Suprapubic skin (tissue), 4 donors: Measurements from ENCODE around the gene CRYBA2. TPM values are rescaled to one million over a fixed set of nuclear protein-coding genes. Genes with fewer than 3 reads are reported as not detected.
A peak's percentile ranks its signal among the peaks of the same experiment; 100 is the strongest.

Experiments
- DNase-seq, 2 donors: peaks; one replicate each; pipeline ENCODE4 v3.0.0-alpha.2; 2019; ENCODE audit warnings: low spot score in 2 of 2
- H3K27ac ChIP-seq: fragments of 200-600 bp; sonication (generic); one replicate; pipeline ENCODE4 v1.5.1; 2019
- H3K27me3 ChIP-seq: fragments of 200-600 bp; sonication (generic); one replicate; pipeline ENCODE4 v1.5.1; 2019
- H3K36me3 ChIP-seq: fragments of 200-600 bp; sonication (generic); one replicate; pipeline ENCODE4 v1.5.1; 2019
- H3K4me1 ChIP-seq: fragments of 200-600 bp; sonication (generic); one replicate; pipeline ENCODE4 v1.5.1; 2019
- H3K4me3 ChIP-seq: fragments of 200-600 bp; sonication (generic); one replicate; pipeline ENCODE4 v1.5.1; 2019; ENCODE audit warnings: mild to moderate bottlenecking
- H3K9me3 ChIP-seq: fragments of 200-600 bp; sonication (generic); one replicate; pipeline ENCODE4 v1.5.1; 2019
- CTCF ChIP-seq, 2 donors: fragments of 200-600 bp in 1 of 2; fragments of 450-650 bp in 1 of 2; sonication (generic) in 1 of 2; IDR thresholded peaks; one replicate each; pipeline ENCODE4 v1.5.1; 2016 to 2019; ENCODE audit warnings: antibody characterized with exemption in 2 of 2, mild to moderate bottlenecking in 1 of 2, moderate library complexity in 1 of 2
- EP300 ChIP-seq: sonication (generic); formaldehyde crosslinking; IDR thresholded peaks from one replicate; pipeline ENCODE4 v1.6.1; 2017; ENCODE audit warnings: antibody characterized with exemption
- POLR2A ChIP-seq, 2 donors: fragments of 450-650 bp; IDR thresholded peaks; one replicate each; pipeline ENCODE4 v1.6.1; 2017; ENCODE audit warnings: antibody characterized with exemption in 2 of 2, mild to moderate bottlenecking in 2 of 2, moderate library complexity in 2 of 2
- POLR2AphosphoS5 ChIP-seq, 3 donors: sonication (generic); formaldehyde crosslinking; IDR thresholded peaks; one replicate each; pipeline ENCODE4 v1.6.1; 2017; ENCODE audit warnings: antibody characterized with exemption in 3 of 3
- whole genome bisulfite sequencing: methylation state at CpG from one replicate; pipeline ENCODE4 v1.1.5; 2018; 5-methylcytosine and 5-hydroxymethylcytosine counted together
- total RNA-seq, 4 donors: library from RNA; depleted of rRNA; stranded (reverse); fragments of >200 nt; gene quantifications; one replicate each; pipeline ENCODE4 v1.1.0, GENCODE V29; 2016

Gene CRYBA2
- total RNA-seq, 4 donors from 2014 or later = not detected

GRCh38 chr2:218988164-218988563 lies 5.1 kb downstream of the CRYBA2 start:
- Histone ChIP-seq H3K4me1 (peaks cover 25% of the 10 kb centered on the region), H3K27ac (no peak overlapping the region), H3K9me3 (no peaks in the 10 kb centered on the region), H3K4me3 (no peak overlapping the region), H3K36me3 (no peaks in the 10 kb centered on the region), H3K27me3 (peaks cover 100% of the 10 kb centered on the region)
- peak in 1 of 2 donors; percentile 0 for DNase-seq
- 45% methylated on average over 3 of the region's 3 CpGs for WGBS
- TF ChIP-seq POLR2AphosphoS5 (IDR thresholded peaks at IDR 0.05) (no peak), EP300 (no peak), CTCF (IDR thresholded peaks at IDR 0.05) (no peak), POLR2A (IDR thresholded peaks at IDR 0.05) (no peak)

- Histone ChIP-seq H3K27ac (no peak overlapping the region), H3K4me1 (peaks cover 33% of the 10 kb centered on the region), H3K36me3 (no peaks in the 10 kb centered on the region), H3K4me3 (no peak overlapping the region), H3K9me3 (no peaks in the 10 kb centered on the region), H3K27me3 (peaks cover 100% of the 10 kb centered on the region)
- TF ChIP-seq CTCF (IDR thresholded peaks at IDR 0.05) = no peak
- TF ChIP-seq POLR2A (IDR thresholded peaks at IDR 0.05) = no peak
- TF ChIP-seq EP300 = no peak
- TF ChIP-seq POLR2AphosphoS5 (IDR thresholded peaks at IDR 0.05) = no peak
- peak in 1 of 2 donors; percentile 29 for DNase-seq
- 68% methylated on average over 2 of the region's 4 CpGs for WGBS
Measured at GRCh38 chr2:218986148-218986761, 7.0 kb downstream of the CRYBA2 start.

- Histone ChIP-seq H3K4me1 (peaks cover 41% of the 10 kb centered on the region), H3K36me3 (no peaks in the 10 kb centered on the region), H3K4me3 (peak overlapping the region; percentile 0), H3K27me3 (peaks cover 100% of the 10 kb centered on the region), H3K27ac (no peak overlapping the region), H3K9me3 (no peaks in the 10 kb centered on the region)
- 6% methylated on average over 27 of the region's 49 CpGs for WGBS
- DNase-seq = no peak
- TF ChIP-seq CTCF (IDR thresholded peaks at IDR 0.05) (no peak), POLR2A (IDR thresholded peaks at IDR 0.05) (no peak), EP300 (no peak), POLR2AphosphoS5 (IDR thresholded peaks at IDR 0.05) (no peak)
Measured at GRCh38 chr2:218985325-218986091, 7.7 kb downstream of the CRYBA2 start.

- peak within 1 kb of the TSS; percentile 0 for H3K4me3 ChIP-seq
- no peak for DNase-seq
- WGBS = 0% methylated on average over 7 of the region's 32 CpGs
Measured at GRCh38 chr2:218985021-218985324, 8.2 kb downstream of the CRYBA2 start, which contains the start of gene FEV. TSS of gene FEV (minus strand) at chr2:218985184. CDS start at chr2:218985075, 109 bp downstream.

More at GRCh38 chr2:218985021-218985324, 8.2 kb downstream of the CRYBA2 start, which contains the start of gene FEV:
- no peaks in the 10 kb centered on the region for H3K9me3 ChIP-seq
- H3K4me1 ChIP-seq = peaks cover 45% of the 10 kb centered on the region
- H3K27me3 ChIP-seq = peaks cover 100% of the 10 kb centered on the region
- H3K27ac ChIP-seq = no peak within 1 kb of the TSS
- H3K36me3 ChIP-seq = no peaks in the 10 kb centered on the region
- no peak for TF ChIP-seq POLR2A (IDR thresholded peaks at IDR 0.05)
- TF ChIP-seq POLR2AphosphoS5 (IDR thresholded peaks at IDR 0.05) = no peak
- TF ChIP-seq CTCF (IDR thresholded peaks at IDR 0.05) = no peak
- TF ChIP-seq EP300 = no peak
